ENCODE measurements around the gene ATP1B2. TPM values are rescaled to one million over a fixed set of nuclear protein-coding genes. Genes with fewer than 3 reads are reported as not detected.
A peak's percentile ranks its signal among the peaks of the same experiment; 100 is the strongest.
"Not testable (repeated sequence)": the region's sequence is repeated elsewhere in the genome, so short reads cannot be mapped to it uniquely, and the experiment has no call there.

The ATP1B2 gene
- total RNA-seq, 2 experiments from 2014 or later = 0.14 to 0.42 TPM

DNA sequence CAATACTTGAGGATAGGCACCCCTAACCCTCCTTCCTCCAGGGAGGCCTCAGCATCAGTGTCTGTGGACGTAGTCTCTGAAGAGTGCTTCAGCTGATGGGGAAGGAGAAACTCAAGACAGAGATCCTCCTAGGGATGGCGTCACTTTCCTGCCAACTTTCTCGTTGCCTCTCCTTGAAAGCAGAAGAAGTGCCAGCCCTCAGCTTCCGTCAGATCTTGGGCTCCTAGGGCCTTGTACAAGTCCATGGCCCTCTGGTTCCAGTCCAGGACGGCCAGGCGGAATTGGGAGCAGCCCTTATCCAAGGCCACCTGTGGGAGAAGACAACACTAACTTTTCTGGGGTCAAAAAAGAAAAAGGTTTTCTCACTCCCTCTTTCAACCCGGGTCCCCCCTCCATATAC, 24.4 kb upstream of the ATP1B2 start:
- DNase-seq (no peak), ATAC-seq (ENCODE audit: low read depth) (no peak)
- peaks cover 12% of the 10 kb centered on the region for H3K4me1 Mint-ChIP-seq
- peak overlapping the region; percentile 2 for H3K4me3 Mint-ChIP-seq
- POLR2A ChIA-PET = interaction anchor here (2.0 to 2.6 kb wide), 4 partner anchors 9 to 61 kb away, joined by 5 to 50 read pairs (median 16); partner anchors contain the start of genes FXR2, MPDU1, TP53 and WRAP53
- no peaks in the 10 kb centered on the region for H3K9me3 Mint-ChIP-seq
- H3K27ac Mint-ChIP-seq = no peak overlapping the region
- H3K36me3 Mint-ChIP-seq = peaks cover 3% of the 10 kb centered on the region
- H3K27me3 Mint-ChIP-seq = peaks cover 2% of the 10 kb centered on the region

DNA sequence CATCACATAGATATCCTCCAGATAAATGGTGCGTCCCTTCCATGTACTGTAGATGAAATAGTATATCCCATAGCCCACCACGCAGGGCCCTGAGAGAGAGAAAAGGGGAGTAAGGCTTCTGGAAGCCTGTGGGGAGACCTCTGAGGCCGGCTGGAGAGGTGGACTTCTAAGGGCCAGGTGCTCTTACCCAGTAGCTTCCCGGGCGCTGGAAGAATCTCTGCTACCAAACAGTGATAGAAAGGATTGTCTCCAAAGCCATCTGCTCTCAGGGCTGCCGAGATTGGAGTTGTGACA, 23.8 kb upstream of the ATP1B2 start:
- POLR2A ChIA-PET = interaction anchor here (1.1 to 2.6 kb wide), 7 partner anchors 10 to 147 kb away, joined by 3 to 50 read pairs (median 7); partner anchors contain the start of genes FXR2, MPDU1, TP53 and WRAP53
- peak overlapping the region; percentile 85 for H3K27ac Mint-ChIP-seq
- H3K9me3 Mint-ChIP-seq = no peaks in the 10 kb centered on the region
- H3K27me3 Mint-ChIP-seq = peaks cover 2% of the 10 kb centered on the region
- H3K36me3 Mint-ChIP-seq = peaks cover 3% of the 10 kb centered on the region
- H3K4me1 Mint-ChIP-seq = peaks cover 12% of the 10 kb centered on the region
- no peak for DNase-seq
- peak overlapping the region; percentile 95 for H3K4me3 Mint-ChIP-seq
- no peak for ATAC-seq (ENCODE audit: low read depth)

DNA sequence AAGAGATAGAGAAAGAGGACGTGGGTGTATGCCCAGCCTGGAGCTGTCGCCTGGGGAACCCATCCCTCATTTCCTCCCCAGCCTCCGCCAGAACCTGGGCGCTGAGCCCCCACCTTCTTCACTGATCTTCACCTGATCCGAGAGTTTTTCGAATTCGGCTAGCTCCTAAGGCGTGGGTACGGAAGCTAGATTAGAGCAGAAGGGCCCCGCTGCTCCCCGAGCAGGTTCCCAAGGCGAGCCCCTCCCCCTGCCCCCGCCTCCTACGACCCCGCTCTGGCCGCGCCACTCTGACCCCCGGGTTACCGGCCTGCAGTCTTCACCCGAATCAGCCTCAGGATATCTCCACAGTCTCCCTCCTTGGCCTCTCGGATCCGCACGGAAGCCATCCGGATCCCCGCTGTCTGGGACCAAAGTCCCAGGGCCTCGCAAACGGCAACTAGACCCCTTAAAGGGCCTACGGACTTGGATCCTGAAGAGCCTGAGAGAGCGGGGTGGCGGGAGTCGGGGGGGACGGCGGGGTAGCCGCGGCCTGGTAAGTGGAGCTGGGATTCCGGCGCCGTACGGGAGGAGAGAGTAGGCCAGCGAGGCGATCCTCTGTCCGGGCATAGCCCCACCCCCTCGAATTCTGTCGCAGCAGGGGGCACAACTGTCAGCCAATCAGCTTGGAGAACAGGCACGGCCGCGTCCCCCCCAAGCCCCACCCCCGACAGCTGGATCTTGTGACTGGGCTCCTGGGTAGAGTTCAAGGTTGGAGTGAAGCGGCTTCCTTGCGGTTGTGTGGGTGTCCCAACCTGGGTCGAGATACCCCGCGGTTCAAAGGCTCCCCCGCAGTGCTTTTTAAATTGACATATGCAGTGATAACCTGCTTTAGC, 23.2 kb upstream of the ATP1B2 start, which contains the start of gene SAT2:
SAT2 (minus strand) TSS at position 572 of the 872 bp plus-strand sequence; CDS start at position 386, 186 bp downstream.
- DNase-seq (peak; percentile 80), ATAC-seq (ENCODE audit: low read depth) (peak; percentile 96)
- H3K9me3 Mint-ChIP-seq = no peaks in the 10 kb centered on the region
- peaks cover 14% of the 10 kb centered on the region for H3K4me1 Mint-ChIP-seq
- H3K27ac Mint-ChIP-seq = peak within 1 kb of the TSS; percentile 85
- H3K36me3 Mint-ChIP-seq = peaks cover 3% of the 10 kb centered on the region
- H3K4me3 Mint-ChIP-seq = peak within 1 kb of the TSS; percentile 95
- no peaks in the 10 kb centered on the region for H3K27me3 Mint-ChIP-seq
- POLR2A ChIA-PET = interaction anchor here (0.6 to 2.6 kb wide), 13 partner anchors 9 to 304 kb away, joined by 3 to 50 read pairs (median 5); partner anchors contain the start of genes ATP1B2, CD68, CNTROB and FXR2

DNA sequence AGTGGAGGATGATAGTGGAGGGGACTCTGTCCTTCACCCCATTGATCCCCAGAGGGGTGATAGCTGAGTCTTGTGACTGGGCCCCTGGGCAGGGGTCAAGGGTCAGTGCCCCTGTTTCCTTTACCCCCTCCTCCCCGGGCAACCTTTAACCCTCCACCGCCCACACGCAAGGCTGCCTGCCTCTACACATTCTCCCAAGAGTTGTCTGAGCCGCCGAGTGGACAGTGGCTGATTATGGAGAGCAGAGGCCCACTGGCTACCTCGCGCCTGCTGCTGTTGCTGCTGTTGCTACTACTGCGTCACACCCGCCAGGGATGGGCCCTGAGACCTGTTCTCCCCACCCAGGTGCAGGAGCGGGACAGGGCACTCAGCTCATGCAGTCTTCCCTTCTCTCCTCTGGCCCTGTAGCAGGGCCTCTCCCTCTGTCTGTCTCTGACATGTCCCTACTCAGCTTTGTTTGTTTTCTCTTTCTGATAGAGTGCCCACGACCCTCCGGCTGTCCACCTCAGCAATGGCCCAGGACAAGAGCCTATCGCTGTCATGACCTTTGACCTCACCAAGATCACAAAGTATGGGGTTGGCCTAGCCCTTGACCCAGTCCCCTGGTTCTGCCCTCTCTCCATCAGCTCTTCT, 20.7 kb upstream of the ATP1B2 start, which contains the start of gene SHBG:
SHBG (plus strand) TSS at position 197 of the 633 bp plus-strand sequence; CDS start at position 235, 38 bp downstream.
- H3K4me3 Mint-ChIP-seq = no peak within 1 kb of the TSS
- no peaks in the 10 kb centered on the region for H3K27me3 Mint-ChIP-seq

DNA sequence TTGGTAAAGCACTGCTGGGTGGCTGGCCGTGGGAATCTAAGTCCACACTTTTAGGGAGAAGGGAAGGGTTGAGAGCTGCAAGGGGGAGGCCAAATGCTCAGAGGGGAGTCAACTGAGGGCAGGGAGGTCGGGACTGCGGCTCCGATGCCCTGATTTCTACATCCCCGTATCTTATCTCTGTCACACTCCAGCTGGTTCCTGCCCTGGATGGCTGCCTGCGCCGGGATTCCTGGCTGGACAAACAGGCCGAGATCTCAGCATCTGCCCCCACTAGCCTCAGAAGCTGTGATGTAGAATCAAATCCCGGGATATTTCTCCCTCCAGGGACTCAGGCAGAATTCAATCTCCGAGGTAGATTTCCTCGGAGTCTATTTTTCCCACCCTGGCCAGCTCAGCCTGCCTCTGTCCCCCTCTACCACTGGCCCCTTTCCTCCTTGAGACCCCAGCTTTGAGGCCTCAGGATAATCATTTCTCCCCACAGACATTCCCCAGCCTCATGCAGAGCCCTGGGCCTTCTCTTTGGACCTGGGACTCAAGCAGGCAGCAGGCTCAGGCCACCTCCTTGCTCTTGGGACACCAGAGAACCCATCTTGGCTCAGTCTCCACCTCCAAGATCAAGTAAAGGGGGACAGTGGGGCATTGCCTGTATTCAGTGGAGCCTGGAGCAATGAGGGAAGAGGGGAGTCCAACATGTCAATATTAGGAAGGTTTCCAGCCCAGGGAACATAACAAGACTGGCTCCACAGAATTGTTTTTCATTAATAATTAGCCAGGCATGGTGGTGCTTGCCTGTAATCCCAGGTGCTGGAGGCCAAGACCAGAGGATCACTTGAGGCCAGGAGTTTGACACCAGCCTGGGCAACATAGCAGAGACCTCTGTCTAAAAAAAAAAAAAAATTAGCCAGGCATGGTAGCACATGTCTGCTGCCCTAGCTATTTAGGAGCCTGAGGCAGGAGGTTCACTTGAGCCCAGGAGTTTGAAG, 19.0 kb upstream of the ATP1B2 start:
- DNase-seq (no peak), ATAC-seq (ENCODE audit: low read depth) (no peak)
- POLR2A ChIA-PET = interaction anchor here (0.8 to 1.3 kb wide), 2 partner anchors 42 to 55 kb away, joined by 5 to 26 read pairs; partner anchors contain the start of genes TP53 and WRAP53
- Mint-ChIP-seq H3K27me3 (no peaks in the 10 kb centered on the region), H3K36me3 (no peaks in the 10 kb centered on the region), H3K4me1 (peaks cover 11% of the 10 kb centered on the region), H3K9me3 (no peaks in the 10 kb centered on the region), H3K27ac (no peak overlapping the region), H3K4me3 (no peak overlapping the region)

More for the DNA sequence above, 20.7 kb upstream of the ATP1B2 start, which contains the start of gene SHBG:
- DNase-seq (no peak), ATAC-seq (ENCODE audit: low read depth) (no peak)
- POLR2A ChIA-PET = interaction anchor here (0.6 kb wide), 1 partner anchor 67 kb away, joined by 3 read pairs; no protein-coding TSS in a partner anchor
- peaks cover 15% of the 10 kb centered on the region for H3K4me1 Mint-ChIP-seq
- peaks cover 3% of the 10 kb centered on the region for H3K36me3 Mint-ChIP-seq
- no peak within 1 kb of the TSS for H3K27ac Mint-ChIP-seq
- no peaks in the 10 kb centered on the region for H3K9me3 Mint-ChIP-seq

DNA sequence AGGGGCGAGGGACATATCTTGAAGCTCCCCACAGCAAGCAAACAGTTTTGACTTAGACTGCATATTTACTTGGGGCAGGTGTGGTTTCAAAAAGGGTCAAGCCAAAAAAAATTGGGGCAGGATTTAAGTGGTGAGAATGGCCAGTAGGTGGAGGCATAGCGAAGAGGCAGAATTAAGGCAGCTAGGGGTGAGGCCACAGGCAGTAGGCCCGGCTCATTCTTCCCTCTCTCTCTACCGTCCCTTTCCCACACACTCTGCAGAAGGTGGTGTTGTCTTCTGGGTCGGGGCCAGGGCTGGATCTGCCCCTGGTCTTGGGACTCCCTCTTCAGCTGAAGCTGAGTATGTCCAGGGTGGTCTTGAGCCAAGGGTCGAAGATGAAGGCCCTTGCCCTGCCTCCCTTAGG, 18.2 kb upstream of the ATP1B2 start:
- Mint-ChIP-seq H3K4me3 (no peak overlapping the region), H3K27me3 (no peaks in the 10 kb centered on the region), H3K27ac (no peak overlapping the region), H3K9me3 (no peaks in the 10 kb centered on the region), H3K36me3 (no peaks in the 10 kb centered on the region), H3K4me1 (peaks cover 4% of the 10 kb centered on the region)
- POLR2A ChIA-PET = interaction anchor here (0.8 to 1.3 kb wide), 2 partner anchors 41 to 54 kb away, joined by 5 to 26 read pairs; partner anchors contain the start of genes TP53 and WRAP53
- ATAC-seq (ENCODE audit: low read depth) (peak; percentile 28), DNase-seq (no peak)

DNA sequence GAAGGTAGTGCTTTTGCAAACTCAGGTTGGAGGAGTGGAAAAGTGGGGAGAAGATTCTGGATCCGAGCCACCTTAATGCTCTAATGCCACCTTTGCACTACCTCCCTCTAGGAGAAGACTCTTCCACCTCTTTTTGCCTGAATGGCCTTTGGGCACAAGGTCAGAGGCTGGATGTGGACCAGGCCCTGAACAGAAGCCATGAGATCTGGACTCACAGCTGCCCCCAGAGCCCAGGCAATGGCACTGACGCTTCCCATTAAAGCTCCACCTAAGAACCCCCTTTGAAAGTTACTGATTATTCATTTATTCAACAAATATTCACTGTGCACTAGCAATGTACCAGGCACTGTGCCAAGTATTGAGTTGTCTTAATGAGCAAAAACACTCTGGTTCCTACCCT, 17.6 kb upstream of the ATP1B2 start:
- ATAC-seq (ENCODE audit: low read depth) = no peak
- H3K27me3 Mint-ChIP-seq = peaks cover 3% of the 10 kb centered on the region
- no peak overlapping the region for H3K4me3 Mint-ChIP-seq
- H3K9me3 Mint-ChIP-seq = no peaks in the 10 kb centered on the region
- no peak for DNase-seq
- POLR2A ChIA-PET = interaction anchor here (0.8 to 2.7 kb wide), 3 partner anchors 40 to 54 kb away, joined by 5 to 26 read pairs (median 11); partner anchors contain the start of genes TP53 and WRAP53
- peaks cover 2% of the 10 kb centered on the region for H3K4me1 Mint-ChIP-seq
- H3K36me3 Mint-ChIP-seq = no peaks in the 10 kb centered on the region
- no peak overlapping the region for H3K27ac Mint-ChIP-seq

DNA sequence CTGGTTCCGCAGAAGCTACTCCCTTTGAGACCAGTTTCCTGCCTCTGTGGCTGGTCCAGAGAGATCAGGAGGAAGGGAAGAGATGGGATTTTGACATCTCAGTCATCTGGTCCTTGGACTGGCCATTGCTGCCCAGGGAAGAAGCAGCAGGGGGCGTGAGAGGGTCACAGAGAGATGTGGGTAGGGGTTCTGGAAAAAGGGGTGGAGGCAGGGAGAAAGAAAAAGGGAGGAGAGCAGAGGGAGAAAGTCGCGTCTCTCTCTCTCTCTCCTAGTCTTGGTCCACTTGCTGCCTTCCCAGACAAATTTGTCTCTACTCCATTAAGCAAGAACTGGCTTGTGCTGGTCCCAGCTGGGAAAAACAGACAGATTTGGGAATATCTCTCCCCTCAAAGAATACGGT, 16.3 kb upstream of the ATP1B2 start:
- Mint-ChIP-seq H3K27ac (no peak overlapping the region), H3K36me3 (no peaks in the 10 kb centered on the region), H3K4me1 (peaks cover 3% of the 10 kb centered on the region), H3K27me3 (peaks cover 6% of the 10 kb centered on the region), H3K4me3 (no peak overlapping the region), H3K9me3 (no peaks in the 10 kb centered on the region)
- POLR2A ChIA-PET = interaction anchor here (2.7 kb wide), 1 partner anchor 53 kb away, joined by 11 read pairs; the partner anchor contains the start of genes TP53 and WRAP53
- DNase-seq (no peak), ATAC-seq (ENCODE audit: low read depth) (no peak)

DNA sequence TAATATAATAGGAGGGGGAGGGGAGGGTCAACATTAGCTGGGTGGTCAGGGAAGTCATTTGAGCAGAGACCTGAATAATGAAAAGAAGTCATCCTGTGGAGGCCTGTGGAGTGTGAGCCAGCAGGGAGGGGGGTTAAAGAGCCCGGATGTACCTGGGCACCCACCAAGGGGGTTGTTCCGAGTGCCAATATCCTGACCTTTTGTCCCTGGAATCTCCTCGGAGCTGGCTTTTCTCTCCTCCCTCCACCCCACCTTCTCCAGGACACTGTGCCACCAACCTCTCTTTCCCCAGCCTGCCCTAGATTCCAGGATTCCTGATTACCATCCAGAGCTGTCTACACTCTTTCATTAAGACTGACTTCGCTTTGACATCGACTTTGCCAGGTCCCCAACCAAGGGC, 14.6 kb upstream of the ATP1B2 start:
- peaks cover 4% of the 10 kb centered on the region for H3K4me1 Mint-ChIP-seq
- peaks cover 8% of the 10 kb centered on the region for H3K27me3 Mint-ChIP-seq
- ATAC-seq (ENCODE audit: low read depth) (no peak), DNase-seq (no peak)
- no peak overlapping the region for H3K4me3 Mint-ChIP-seq
- H3K9me3 Mint-ChIP-seq = no peaks in the 10 kb centered on the region
- POLR2A ChIA-PET = no interaction called here
- H3K36me3 Mint-ChIP-seq = no peaks in the 10 kb centered on the region
- H3K27ac Mint-ChIP-seq = no peak overlapping the region

DNA sequence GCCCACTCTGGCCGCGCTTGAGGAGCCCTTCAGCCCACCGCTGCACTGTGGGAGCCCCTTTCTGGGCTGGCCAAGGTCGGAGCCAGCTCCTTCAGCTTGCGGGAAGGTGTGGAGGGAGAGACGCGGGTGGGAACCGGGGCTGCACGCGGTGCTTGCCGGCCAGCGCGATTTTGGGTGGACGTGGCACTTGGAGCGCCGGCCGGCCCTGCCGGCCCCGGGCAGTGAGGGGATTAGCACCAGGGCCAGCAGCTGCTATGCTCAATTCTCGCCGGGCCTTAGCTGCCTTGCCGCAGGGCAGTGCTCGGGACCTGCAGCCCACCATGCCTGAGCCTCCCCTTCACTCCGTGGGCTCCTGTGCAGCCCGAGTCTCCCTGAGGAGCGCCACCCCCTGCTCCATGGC, 9.9 kb upstream of the ATP1B2 start:
- Mint-ChIP-seq H3K27me3 (peaks cover 14% of the 10 kb centered on the region), H3K27ac (no peak overlapping the region), H3K4me3 (no peak overlapping the region), H3K36me3 (no peaks in the 10 kb centered on the region), H3K9me3 (no peaks in the 10 kb centered on the region), H3K4me1 (peaks cover 13% of the 10 kb centered on the region)
- DNase-seq (no peak), ATAC-seq (ENCODE audit: low read depth) (no peak)
- POLR2A ChIA-PET = interaction anchor here (1.6 kb wide), 1 partner anchor 10 kb away, joined by 5 read pairs; the partner anchor contains the start of gene ATP1B2

DNA sequence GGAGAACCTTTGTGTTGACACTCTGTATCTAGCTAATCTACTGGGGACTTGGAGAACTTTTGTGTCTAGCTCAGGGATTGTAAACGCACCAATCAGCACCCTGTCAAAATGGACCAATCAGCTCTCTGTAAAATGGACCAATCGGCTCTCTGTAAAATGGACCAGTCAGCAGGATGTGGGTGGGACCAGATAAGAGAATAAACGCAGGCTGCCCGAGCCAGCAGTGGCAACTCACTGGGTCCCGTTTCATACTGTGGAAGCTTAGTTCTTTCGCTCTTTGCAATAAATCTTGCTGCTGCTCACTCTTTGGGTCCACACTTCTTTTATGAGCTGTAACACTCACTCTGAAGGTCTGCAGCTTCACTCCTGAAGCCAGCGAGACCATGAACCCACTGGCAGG, 9.1 kb upstream of the ATP1B2 start:
- ATAC-seq (ENCODE audit: low read depth); H3K36me3 Mint-ChIP-seq; H3K4me3 Mint-ChIP-seq; DNase-seq; H3K27ac Mint-ChIP-seq; H3K9me3 Mint-ChIP-seq: not testable (repeated sequence)
- peaks cover 14% of the 10 kb centered on the region for H3K27me3 Mint-ChIP-seq
- POLR2A ChIA-PET = interaction anchor here (1.1 to 1.6 kb wide), 2 partner anchors 9 to 46 kb away, joined by 3 to 5 read pairs; partner anchors contain the start of genes ATP1B2 and TP53
- H3K4me1 Mint-ChIP-seq = peaks cover 13% of the 10 kb centered on the region

DNA sequence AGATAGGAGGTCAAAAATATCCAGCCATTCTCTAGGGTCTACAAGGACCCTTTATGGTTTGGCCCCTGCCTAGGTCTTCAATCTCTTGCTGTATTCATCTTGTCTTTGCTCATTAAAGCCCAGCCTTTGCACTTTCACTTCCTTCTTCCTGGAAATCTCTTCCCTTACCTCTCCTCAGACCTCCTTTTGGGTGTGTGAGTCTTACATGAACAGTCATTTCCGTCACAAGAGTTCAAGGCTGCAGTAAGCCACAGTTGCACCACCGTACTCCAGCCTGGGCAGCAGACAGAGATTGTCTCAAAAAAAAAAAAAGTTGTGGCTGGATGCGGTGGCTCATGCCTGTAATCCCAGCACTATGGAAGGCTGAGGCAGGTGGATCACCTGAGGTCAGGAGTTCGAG, 6.0 kb upstream of the ATP1B2 start:
- Mint-ChIP-seq H3K27me3 (peaks cover 13% of the 10 kb centered on the region), H3K4me3 (no peak overlapping the region), H3K27ac (no peak overlapping the region), H3K4me1 (peaks cover 13% of the 10 kb centered on the region), H3K9me3 (no peaks in the 10 kb centered on the region), H3K36me3 (no peaks in the 10 kb centered on the region)
- DNase-seq (no peak), ATAC-seq (ENCODE audit: low read depth) (no peak)
- POLR2A ChIA-PET = no interaction called here
